CD4-positive, alpha-beta T cell treated with Interleukin-21 for 1 hour (primary cell): Measurements from ENCODE around the gene PGAP1.

ENCODE experiments used
- DNase-seq: peaks from one replicate; pipeline ENCODE4 v3.0.0-alpha.2; 2020

The PGAP1 gene

DNA sequence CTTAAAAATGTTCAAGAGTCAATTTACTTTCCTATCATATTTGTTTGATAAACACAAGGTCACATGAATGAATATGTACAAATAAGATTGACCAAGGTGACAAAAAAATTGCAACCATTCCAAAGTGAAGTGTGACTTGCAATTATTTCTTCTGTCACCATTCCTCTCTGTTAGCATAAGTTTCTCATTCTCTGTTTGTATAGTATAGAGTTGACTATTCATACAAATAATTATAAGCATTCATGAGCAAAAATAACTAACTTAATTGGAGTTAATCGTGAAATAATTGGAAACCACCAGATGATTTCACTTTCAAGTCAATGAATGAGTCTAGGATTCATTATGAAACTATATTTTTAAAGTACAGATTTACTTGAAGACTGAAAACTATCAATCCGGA lies 42.1 kb downstream of the PGAP1 start:
- DNase-seq: no peak

DNA sequence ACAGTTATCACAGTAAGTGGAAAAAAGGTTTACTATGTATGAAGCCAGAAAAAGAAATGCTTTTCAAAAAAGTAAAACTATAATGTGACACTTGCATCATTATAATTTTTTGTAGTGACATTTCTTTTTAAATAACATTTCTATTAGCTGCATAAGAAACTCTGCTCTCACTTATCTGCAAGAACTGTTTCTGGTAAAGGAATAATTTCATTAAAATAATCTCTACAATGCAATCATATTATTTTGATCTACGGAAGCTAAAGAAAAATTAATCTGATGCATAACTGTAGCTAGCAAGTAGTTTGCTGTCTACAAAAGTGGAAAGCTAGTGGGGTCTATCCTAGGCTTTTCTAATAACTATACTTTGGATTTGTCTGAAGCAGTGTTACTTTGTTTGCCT lies 50.1 kb downstream of the PGAP1 start:
- no peak for DNase-seq

DNA sequence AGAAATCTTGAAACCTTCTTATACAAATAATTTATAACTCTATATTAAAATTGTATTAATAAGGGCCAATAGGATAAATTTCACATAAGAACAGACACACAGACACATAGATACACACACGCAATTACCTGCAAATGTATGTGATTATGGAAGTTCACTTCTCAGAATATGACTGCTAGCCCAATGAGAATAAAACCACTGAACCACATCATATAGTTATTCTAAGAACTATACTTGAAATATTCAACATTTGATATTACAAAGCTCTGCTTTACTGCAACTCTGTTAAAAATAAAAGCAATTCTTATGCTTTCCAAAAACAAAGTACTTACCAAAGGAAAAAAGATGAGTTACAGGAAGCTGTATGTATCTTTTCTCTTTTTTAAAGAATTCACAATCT lies 51.1 kb downstream of the PGAP1 start:
- DNase-seq: no peak

DNA sequence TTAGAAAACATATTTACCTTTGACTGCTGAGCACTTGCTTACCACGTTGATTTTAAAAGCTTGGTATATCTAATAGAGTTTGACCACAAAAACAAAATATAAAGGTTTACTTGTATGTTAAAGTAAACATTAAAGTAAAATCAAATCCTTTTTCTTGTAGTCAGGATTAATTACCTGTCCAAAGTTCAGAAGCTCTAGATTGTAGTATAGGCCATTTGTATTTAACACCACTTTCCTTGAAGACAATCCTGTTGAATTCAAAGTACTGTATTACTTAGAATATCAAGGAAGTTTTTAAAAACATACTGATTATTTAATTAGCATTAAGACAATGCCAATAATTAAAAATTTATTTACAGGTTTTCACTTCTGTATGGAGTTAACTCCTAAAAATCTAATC lies 53.0 kb downstream of the PGAP1 start:
- no peak for DNase-seq

DNA sequence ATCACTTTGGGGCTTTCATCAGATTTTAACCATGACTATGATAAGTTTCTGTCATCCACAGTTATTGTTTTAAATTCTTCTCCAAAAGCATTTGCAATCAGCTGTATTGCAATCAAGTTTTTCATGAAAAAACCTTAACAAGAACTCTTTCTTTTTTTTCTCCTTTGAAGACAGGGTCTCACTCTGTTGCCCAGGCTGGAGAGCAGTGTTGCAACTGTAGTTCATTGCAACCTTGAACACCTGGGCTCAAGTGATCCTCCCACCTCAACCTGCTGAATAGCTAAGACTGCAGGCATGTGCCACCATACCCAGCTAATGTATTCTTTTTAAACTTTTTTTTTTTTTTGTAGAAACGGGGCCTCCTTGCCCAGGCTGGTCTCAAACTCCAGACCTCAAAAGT lies 71.9 kb downstream of the PGAP1 start:
- no peak for DNase-seq

DNA sequence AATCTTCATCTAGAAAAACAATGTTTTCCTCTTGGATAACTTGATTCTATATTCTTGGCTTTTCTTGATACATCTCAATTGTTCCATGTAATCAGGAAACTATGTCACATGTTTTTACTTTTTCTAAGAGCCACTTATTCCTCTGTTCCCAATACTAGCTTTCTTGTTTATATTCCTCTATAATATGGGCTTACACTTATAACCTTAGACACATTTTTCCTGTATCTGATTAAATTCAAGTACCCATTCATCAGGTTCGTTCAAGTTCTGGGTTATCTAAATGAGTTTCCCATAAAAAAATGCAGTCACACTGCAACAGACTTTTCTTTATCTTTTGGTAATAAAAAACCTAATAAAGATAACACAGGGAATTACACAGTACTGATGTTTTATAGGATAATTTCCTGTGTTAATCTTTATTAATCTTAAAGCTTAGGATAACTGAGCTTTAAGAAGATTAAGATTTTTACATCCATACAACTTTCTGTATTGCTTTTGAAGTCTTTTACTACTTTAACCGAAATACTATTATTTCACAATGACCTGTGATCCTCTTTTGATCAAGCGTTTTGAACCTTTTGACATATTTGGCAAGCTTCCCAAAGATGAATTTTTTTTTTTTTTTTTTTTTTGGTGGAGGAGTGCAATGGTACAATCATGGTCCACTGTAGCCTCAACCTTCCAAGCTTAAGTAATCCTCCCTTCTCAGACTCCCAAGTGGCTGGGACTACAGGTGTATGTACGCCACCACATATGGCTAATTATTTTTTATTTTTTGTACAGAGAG lies 73.0 kb downstream of the PGAP1 start:
- no peak for DNase-seq

DNA sequence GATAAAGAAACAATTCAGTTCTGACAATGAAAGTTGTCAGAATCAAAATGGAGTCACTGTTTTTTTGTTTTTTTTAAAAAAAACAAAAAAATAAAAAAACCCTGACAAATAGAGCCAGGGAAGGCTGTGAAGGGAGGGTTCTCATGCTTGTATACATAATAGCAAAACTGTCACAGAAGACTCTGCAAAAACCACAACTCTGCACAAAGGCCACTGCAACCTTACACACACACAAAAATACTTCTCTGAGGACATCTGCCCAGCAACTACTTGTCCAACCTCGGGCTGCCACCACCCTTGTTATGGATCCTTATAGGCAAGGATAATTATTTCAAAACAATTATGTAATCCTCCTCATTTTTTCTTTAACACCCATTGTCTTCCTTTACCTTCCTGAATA lies 75.4 kb downstream of the PGAP1 start:
- DNase-seq: no peak

DNA sequence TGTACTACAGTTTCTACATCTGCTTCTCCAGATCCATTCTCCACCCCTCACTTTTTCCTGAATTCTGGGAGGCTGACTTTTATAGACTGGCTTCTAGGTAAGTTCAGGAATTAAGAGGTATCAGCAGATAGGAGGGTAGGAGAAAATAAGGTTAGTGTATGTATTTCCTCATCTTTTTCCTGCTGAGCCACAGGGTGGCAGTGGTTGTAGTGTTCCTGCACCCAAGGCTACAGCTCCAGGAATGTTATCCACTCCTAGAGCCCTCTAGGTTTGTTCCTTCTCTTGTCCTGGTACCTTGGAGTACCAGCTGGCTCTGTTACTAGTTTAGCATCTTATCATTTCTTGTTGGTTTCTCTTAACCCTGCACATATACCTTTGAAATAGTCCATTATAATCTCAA lies 76.6 kb downstream of the PGAP1 start:
- DNase-seq: no peak

DNA sequence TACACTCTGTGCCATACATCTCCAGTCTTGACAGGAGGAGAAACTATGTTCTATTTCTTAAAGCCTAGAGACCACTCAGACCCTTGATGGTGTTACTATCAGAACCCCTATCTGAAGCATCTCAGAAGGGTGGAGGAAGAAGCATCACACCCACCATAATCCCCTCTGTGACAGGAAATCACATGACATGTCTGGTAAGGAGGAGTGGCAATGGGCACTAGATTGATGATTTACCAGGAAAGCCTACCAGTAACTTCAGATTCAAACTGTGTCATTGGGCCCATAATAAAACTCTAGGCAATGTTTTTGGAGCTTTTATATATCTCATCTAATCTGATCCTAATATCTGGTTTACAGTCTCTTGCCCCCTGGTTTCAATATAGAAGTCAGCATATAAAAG lies 80.2 kb downstream of the PGAP1 start:
- DNase-seq: no peak

DNA sequence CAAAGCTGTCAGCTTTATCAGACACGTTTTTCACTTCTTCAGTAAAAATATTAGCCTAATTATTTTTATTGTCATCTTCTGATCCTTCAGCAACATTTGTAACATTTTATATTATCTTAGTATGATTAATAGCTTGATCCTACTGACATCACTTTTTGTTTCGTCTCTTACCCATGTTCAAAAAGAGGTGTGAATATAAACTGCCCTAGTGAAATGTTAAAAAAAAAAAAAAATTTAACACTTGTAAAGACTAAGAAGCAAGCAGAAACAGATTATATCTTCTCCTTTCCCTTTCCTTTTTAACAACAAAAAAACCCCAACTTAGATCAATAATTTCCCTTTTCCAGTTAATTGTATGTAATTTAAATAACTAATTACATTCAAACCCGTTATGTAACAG lies 81.1 kb downstream of the PGAP1 start:
- DNase-seq: no peak

DNA sequence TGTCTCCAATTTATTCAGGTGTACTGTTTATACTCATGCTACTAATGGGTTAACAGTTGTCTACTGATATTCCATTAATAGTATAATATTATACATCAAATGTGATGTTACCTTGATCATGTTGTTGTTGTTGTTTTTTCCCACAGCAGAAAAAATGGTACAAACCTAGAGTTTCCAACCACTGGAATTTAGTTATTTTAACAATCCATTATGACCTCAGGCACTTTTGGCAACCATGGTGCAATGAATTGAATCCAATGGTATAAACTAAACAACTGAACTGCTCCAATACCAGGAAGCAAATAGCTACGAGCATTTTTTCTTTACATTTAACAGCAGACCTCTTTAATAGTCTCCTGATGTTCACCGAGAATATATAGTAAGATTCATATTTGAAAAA lies 86.3 kb downstream of the PGAP1 start:
- DNase-seq: no peak

DNA sequence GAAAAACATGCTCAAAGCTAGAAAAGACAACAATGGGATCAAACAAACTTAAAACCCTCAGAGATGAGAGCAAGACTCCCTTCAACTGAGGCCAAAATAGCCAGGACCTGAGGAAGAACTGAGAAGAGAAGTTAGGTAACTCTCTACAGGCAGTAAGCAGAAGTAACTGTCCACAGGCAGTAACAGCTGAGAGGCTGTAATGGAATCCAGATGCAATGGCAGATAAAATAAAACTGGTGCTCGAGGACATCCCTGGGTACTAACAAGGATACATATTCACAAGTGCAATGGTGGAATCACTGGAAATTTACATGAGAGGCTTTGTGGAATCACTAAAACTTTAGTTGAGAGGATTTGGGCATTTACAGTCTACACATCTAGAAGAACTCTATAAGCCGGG lies 86.9 kb downstream of the PGAP1 start:
- no peak for DNase-seq

DNA sequence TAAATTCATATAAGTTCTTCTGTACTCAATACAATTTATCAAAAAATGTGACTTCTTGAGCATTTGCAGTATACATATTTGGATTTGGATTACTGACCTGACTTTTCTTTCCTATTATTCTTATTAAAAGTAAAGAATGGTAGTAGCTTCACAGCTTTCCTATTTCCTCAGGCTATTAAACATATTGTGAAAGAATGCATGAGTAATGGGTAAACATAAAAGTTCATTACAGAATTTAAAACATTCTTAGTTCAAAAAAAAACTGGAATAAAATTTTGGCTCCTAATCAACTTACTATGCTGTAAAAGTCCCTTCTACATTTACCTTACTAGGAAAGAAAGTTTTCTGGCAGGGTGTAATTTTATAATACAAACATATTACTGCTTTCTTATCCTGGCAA lies 90.1 kb downstream of the PGAP1 start:
- DNase-seq: no peak

DNA sequence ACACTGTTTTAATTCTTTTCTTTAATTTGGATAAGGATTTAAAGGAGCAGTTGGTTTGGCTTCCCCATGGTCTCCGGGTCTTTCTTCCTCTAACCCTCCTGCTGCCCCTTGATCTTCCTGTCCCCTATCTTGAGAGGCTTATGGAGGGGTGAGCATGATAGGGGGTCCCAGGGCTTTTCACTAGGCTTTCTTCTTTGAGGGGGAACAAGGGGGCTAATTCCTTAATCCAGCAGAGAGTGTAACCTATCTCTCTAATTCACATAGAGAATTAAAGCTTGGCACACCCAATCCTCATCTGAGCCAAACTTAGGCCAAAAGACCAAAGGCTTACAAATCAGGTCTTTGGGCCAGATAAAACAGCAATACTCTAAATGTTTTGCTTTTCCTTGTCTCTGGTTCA lies 95.8 kb downstream of the PGAP1 start:
- no peak for DNase-seq

DNA sequence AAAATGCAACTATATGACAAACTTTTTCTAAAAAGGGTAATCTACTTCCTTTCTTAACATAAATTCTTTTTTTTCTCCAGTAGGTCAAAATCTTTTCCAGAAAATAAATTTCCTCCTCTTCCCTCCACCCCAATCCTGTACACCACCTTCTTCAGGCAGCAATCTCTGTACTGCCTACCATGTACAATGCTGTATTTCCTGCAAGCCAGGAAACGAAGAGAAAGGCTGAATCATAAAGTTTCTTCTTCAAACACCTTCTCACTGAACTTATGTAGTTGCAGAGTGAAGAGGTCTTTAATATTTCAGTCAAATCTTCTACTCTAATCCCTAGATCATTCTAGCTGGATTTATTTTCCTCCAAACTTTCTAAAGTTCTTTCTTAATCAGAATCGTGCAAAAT lies 99.2 kb downstream of the PGAP1 start:
- DNase-seq: no peak

DNA sequence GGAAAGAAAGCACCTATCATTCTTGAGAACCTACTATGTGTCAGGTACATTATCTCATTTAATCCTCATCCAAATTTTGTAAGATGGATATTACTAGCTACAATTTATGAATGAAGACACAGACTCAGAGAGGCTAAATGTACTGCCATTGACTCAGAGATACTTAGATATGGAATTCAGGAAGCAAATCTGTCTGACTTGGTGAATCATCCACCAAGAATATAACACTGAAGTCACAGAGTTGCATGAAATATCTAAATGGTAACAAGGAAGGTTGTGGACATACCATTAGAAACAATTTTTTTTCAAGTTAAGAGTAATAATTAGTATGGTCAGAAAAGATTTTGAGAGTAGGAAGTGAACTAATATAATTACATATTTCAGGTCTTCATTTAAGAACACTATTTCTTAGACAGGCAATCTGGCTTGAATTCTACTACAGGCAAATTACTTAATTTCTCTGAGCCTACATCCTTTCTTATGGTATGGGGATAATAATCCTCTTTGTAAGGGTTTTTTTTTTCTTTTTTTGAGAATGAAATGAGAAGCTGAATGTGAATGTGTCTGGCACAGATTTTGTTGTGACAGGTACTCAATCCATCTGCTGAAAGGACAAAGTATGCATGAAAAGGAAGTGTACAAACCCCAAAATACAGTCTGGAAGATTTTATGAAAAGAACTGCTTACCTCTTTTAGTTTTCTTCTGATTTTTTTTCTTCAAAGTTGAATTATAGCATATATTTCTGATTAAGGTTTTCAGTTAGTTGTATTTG lies 102.6 kb downstream of the PGAP1 start:
- DNase-seq: no peak

DNA sequence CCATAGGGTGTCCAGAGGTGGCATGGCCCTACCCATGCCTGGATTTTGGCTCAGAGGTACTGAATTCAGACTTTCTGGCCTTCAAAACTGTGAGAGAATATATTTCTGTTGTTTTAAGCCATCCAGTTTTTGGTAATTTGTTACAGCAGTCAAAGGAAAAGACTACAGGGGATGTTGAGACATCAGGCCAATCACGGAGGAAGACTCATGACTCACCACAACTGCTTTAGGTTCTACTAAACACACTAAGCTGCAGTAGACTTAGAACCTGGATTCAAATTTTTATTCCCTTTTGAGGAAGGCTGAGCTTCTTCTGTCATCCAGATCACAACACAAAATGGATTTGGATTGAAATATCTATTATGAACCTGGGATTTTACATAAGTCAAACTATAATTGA lies 105.3 kb downstream of the PGAP1 start:
- no peak for DNase-seq

DNA sequence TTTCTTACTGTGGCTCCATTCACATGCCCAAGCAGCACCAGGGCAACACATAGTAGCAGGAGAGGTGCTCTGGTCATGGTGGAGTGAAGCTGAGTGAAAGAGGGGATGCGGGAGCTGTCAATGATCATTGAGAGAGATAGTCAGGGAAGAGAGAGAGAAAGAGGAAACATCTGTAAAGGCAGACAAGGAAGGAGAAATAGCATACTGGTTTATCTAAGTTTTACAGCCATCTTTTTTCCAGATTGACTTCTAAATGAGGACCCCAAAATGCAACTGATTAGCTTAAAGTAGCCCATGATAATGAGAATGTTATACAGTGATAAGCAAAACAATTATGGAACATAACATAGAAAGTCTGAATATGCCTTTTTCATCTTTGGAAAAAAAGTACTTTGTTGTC lies 117.2 kb downstream of the PGAP1 start, which contains the start of gene C2orf66:
Gene C2orf66 (minus strand): TSS at position 96 of the 400 bp plus-strand sequence. CDS start 19 bp downstream, at position 77.
- no peak for DNase-seq

DNA sequence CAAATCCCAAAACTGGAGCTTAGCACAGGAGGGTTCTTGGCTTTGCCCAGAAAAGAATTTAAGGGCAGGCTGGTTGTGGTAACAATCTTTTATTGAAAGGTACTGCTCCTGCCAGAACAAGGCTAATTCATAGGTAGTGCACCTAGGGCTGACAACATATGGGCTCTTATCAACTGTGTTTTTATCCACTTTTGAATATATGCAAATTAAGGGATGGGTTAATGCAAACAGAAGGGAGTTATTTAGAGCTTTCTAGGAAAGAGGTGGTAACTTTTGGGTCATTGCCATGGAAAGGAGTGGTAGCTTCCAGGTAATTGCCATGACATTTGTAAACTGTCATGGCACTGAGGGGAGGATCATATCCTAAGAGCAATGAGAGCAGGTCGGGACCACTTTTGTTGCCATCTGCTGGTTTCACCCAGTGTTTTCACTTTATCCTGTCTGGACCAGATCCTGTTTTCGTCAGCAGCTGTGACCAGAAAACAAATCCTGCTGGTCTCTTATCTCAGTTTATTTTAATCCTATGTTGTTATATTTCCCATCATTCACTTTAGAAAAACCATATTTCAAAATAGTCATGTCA lies 118.3 kb downstream of the PGAP1 start:
- DNase-seq: no peak

DNA sequence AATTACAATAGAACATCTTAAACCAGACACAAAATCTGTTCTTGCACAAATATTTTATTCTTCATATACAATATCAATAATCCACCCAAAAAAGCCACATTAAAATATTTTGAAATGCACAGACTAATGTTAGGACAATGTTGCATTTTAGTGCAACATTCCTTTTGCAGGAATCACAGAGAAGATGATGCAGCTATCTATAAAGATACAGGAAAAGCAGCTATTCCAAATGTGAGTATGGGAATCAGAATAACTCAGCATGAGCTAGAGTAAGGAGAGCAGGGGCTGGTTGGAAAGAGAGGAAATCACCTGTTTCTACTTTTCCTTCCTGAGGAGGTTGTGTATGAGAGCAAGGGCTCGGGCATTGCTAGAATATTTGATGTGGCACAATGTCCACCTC lies 122.1 kb downstream of the PGAP1 start:
- no peak for DNase-seq

DNA sequence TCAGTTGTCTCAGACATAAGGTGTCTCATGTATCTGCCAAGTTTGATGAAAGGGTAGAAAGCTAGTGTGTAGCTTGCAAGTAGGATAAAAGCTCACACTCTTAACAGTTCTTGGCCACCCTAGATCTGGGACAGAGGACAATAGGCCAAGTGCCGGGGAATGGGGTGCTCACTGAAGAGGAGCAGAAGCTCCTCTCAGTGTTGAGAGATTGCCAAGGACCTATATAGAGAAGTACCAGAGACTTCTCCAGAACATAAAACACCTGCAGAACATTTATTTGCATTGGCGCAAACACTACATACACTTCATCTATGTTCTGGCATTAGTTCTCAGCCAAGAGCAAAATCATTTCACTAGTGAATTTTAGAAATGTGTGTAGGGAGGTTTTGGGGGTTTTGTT lies 124.1 kb downstream of the PGAP1 start:
- DNase-seq: no peak

DNA sequence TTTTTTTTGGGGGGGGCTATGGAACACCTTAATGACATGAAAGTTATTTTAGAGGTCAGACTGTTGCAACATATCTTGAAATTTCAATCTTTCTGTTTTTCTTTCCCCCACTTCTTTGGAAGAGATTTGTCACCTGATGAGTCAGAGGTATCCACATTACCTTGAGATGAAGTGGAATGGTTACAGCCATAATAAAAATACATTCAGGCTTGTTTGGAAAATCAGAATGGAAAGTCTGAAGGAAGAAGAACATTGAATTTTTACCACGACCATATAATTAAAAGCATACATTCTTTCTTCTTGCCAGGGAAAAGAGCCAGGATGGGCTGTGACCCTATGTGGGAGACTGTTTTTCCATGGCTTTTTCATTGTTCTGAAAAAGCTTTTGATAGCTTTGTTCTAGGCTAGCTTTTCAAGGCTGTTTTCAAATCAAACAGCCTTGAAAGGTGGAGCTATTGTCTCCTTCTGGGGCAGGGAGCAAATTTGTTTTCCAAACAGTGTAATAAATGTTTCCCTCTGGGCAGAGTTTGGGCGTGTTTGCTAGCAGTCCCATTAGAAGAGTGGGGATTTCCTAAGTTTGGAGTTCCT lies 124.7 kb downstream of the PGAP1 start:
- no peak for DNase-seq

DNA sequence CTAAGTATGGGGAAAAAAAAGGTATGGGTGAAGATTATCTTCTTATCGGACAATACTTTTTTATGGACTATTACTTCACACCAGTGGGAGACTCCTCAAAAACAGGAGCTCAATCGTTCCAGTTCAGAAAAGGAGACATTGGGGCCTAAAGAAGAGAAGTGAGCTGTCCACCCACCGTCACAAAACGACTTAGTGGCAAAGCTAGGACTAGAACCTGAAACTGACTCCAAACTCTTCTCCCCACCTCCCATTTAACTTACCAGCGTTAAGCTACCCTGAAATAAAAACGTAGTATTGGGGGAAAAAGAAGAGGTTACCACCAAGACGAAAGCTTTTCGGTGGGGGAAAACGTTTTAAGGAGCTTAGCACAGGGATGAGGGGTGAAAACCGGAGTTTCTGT lies 127.5 kb downstream of the PGAP1 start:
- DNase-seq: no peak

DNA sequence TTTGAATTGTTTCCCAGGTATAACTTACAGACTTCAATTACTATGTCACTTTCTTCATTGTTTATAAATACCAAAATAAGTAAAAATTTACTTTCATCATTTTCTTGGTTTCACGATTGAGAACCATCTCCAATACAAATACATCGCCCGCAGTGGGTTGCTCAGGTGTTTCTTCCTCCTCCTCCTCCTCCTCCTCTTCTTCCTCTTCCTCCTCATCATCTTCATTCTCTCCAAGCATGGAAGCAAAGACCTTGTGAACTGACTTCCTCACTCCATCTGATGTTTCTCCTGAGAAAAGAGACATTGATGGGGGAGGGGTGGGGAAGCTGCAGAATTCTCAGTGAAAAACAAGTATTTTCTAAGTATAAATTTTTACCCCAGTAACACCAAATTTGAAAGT lies 133.6 kb downstream of the PGAP1 start:
- DNase-seq: no peak
